ENCODE data around the gene CUX1.

The CUX1 gene

DNA sequence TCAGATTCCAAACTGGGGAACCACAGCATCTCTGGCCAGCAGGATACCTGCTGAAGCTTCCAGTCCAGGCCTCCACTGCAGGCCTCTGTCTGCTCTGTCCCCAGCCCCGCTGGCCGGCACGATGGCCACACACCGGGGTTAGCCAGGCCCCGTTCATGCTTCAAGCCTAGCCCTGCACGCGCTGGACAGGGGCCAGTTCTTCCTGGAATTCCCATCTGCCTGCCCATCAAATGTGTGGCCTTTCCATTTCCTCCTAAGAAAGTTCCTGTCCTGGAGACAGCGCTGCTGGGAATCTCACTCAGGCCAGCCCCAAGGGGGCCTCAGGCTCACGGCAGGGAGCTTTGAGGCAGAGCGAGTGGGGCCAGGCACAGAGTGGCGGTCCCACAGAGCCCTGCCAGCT, 487.2 kb downstream of the CUX1 start:
- no peak for TF ChIP-seq CTCF (conservative IDR thresholded peaks at IDR 0.05; ENCODE audit: low read length)
- no peak overlapping the region for H3K4me3 ChIP-seq (ENCODE audit: low read length)
- DNase-seq (ENCODE audit: low read depth) = no peak

DNA sequence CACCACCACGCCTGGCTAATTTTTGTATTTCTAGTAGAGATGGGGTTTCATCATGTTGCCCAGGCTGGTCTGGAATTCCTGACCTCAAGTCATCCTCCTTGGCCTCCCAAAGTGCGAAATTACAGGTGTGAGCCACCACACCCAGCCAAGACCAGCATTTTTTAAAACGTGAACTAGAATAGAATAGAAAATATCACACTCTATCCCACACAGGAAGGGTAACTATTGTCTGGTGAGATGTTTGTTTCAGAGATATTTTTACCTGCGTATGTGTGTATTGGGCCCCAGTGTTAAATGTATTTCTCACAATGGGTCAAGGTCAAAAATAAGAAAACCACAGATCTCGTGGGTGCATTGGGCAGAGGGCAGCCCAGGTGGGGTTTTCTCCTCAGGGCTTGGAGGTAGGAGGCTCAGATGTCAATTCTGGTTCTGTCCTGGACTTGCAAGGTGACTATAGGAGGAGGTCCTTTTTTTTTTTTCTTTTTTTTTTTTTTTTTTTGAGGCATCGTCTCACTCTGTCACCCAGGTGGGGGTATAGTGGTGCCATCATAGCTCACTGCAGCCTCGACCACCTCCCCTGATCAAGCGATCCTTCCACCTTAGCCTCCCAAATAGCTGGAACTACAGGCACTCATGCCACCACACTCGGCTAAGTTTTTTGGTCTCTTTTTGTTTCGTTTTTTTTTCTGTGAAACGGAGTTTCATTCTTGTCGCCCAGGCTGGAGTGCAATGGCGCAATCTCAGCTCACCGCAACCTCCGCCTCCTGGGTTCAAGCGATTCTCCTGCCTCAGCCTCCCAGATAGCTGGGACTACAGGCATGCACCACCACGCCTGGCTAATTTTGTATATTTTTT, 488.2 kb downstream of the CUX1 start:
- no peak for TF ChIP-seq CTCF (conservative IDR thresholded peaks at IDR 0.05; ENCODE audit: low read length)
- no peak for DNase-seq (ENCODE audit: low read depth)
- no peak overlapping the region for H3K4me3 ChIP-seq (ENCODE audit: low read length)

GRCh38 chr7:102306916-102307677, 489.7 kb downstream of the CUX1 start:
- no peak overlapping the region for H3K4me3 ChIP-seq (ENCODE audit: low read length)
- no peak for TF ChIP-seq CTCF (conservative IDR thresholded peaks at IDR 0.05; ENCODE audit: low read length)
- peak; percentile 13 for DNase-seq (ENCODE audit: low read depth)

- no peak for DNase-seq (ENCODE audit: low read depth)
- TF ChIP-seq CTCF (conservative IDR thresholded peaks at IDR 0.05; ENCODE audit: low read length) = no peak
- no peak overlapping the region for H3K4me3 ChIP-seq (ENCODE audit: low read length)
Measured at GRCh38 chr7:102310414-102310815, 493.0 kb downstream of the CUX1 start.

- DNase-seq (ENCODE audit: low read depth) = no peak
- no peak for TF ChIP-seq CTCF (conservative IDR thresholded peaks at IDR 0.05; ENCODE audit: low read length)
- H3K4me3 ChIP-seq (ENCODE audit: low read length) = no peak overlapping the region
Measured at GRCh38 chr7:102312317-102312716, 494.9 kb downstream of the CUX1 start.

DNA sequence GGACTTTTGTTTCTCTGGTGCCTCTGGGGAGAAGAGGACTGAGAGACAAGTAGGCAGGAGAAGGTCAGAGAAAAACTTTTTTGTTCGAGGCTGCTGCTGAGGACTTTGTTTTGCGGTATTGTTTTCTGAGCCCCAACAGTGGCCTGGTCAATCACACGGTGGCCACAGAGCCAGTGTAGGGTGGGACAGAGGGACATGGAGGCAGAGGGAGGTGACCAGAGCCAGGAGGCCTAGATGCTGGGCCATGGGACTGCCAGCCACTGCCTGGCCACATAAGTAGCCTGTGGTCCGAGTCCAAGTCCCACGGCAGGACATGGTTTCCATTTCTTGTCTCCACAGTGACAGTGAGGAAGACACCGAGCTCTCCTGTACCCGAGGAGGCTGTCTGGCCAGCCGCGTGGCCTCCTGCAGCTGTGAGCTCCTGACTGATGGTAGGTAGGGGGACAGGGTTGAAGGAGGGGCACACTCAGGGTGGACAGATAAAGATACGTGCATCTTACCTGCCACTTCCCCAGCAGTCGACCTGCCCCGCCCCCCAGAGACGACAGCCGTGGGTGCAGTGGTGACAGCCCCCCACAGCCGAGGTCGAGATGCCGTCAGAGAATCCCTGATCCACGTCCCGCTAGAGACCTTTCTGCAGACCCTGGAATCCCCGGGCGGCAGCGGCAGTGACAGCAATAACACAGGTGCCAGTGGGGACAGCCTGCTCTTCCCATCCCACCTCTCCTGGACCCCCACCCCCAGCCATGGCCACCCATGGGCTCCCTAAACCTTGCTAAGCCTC, 496.8 kb downstream of the CUX1 start:
- DNase-seq (ENCODE audit: low read depth) = no peak
- TF ChIP-seq CTCF (conservative IDR thresholded peaks at IDR 0.05; ENCODE audit: low read length) = no peak
- no peak overlapping the region for H3K4me3 ChIP-seq (ENCODE audit: low read length)

Measured in AG10803 (cell line).